CD8-positive, alpha-beta memory T cell (primary cell): ENCODE results near the gene PPFIA4. TPM values are rescaled to one million over a fixed set of nuclear protein-coding genes. Genes with fewer than 3 reads are reported as not detected.
"Not testable (repeated sequence)": the region's sequence is repeated elsewhere in the genome, so short reads cannot be mapped to it uniquely, and the experiment has no call there.

Source experiments
- CTCF ChIA-PET: fragments of 350-600 bp; sonication (Branson Sonifier 250); formaldehyde crosslinking; loops from one replicate; lab custom pipeline; 2021; ENCODE audit warnings: antibody characterized with exemption; lab: Charles Lee
- POLR2A ChIA-PET: fragments of 350-600 bp; sonication (Branson Sonifier 250); formaldehyde crosslinking; loops from one replicate; lab custom pipeline; 2021; ENCODE audit warnings: antibody characterized with exemption; lab: Charles Lee
- DNase-seq, 5 donors: peaks; one replicate each; pipeline versions ENCODE4 v3.0.0 to v3.0.0-alpha.2; 2020 to 2022; ENCODE audit warnings: mixed read lengths in 1 of 5
- H3K27ac ChIP-seq: one replicate; pipeline ENCODE4 v1.7.0; 2013; ENCODE audit warnings: low read depth, mild to moderate bottlenecking, low read length, moderate library complexity
- H3K27me3 ChIP-seq: 2 replicates; pipeline ENCODE4 v1.7.0; 2013; ENCODE audit warnings: low read length, mild to moderate bottlenecking; ENCODE audit not compliant: insufficient read depth, poor library complexity, severe bottlenecking
- H3K36me3 ChIP-seq: 2 replicates; pipeline ENCODE4 v1.7.0; 2013; ENCODE audit warnings: mild to moderate bottlenecking, low read length, moderate library complexity; ENCODE audit not compliant: insufficient read depth
- H3K4me1 ChIP-seq: 2 replicates; pipeline ENCODE4 v1.7.0; 2013; ENCODE audit warnings: mild to moderate bottlenecking, low read length, moderate library complexity; ENCODE audit not compliant: insufficient read depth
- H3K4me3 ChIP-seq: 2 replicates; pipeline ENCODE4 v1.7.0; 2013; ENCODE audit warnings: mild to moderate bottlenecking, low read length
- H3K9me3 ChIP-seq: 2 replicates; pipeline ENCODE4 v1.7.0; 2013; ENCODE audit warnings: mild to moderate bottlenecking, low read length
- H3K27ac Mint-ChIP-seq, 8 donors: one replicate each; pipeline ENCODE4 v1.8.0; 2020 to 2021; ENCODE audit warnings: mixed read lengths in 8 of 8, mild to moderate bottlenecking in 6 of 8, inconsistent platforms in 3 of 8, moderate library complexity in 3 of 8
- H3K27me3 Mint-ChIP-seq, 2 donors: one replicate each; pipeline ENCODE4 v1.8.0; 2020 to 2021; ENCODE audit warnings: mixed read lengths in 2 of 2, mild to moderate bottlenecking in 1 of 2, moderate library complexity in 1 of 2
- H3K36me3 Mint-ChIP-seq, 3 donors: one replicate each; pipeline ENCODE4 v1.8.0; 2020 to 2021; ENCODE audit warnings: mixed read lengths in 3 of 3, inconsistent platforms in 1 of 3, mild to moderate bottlenecking in 1 of 3
- H3K4me1 Mint-ChIP-seq, 3 donors: one replicate each; pipeline ENCODE4 v1.8.0; 2020 to 2021; ENCODE audit warnings: mixed read lengths in 3 of 3, inconsistent platforms in 1 of 3, mild to moderate bottlenecking in 1 of 3
- H3K4me3 Mint-ChIP-seq, 7 donors: one replicate each; pipeline ENCODE4 v1.8.0; 2020 to 2021; ENCODE audit warnings: mixed read lengths in 7 of 7, mild to moderate bottlenecking in 6 of 7, moderate library complexity in 4 of 7, inconsistent platforms in 2 of 7
- H3K9me3 Mint-ChIP-seq, 5 donors: one replicate each; pipeline ENCODE4 v1.8.0; 2020 to 2022; ENCODE audit warnings: mixed read lengths in 5 of 5, mild to moderate bottlenecking in 3 of 5, moderate library complexity in 2 of 5, inconsistent platforms in 1 of 5
- polyA plus RNA-seq: library from polyadenylated mRNA; unstranded; fragments of 300-500 nt; fragmentation: Illumina TruSeq; gene quantifications from one replicate; pipeline ENCODE4 v1.2.3, GENCODE V29; 2021
- total RNA-seq, 2 experiments: library from RNA; stranded (reverse); gene quantifications; one replicate each; pipeline ENCODE4 v1.2.3, GENCODE V29; 2021

Gene PPFIA4
- total RNA-seq (1 to 10 TPM; 1.2 to 1.5 TPM), polyA plus RNA-seq (not detected)

DNA sequence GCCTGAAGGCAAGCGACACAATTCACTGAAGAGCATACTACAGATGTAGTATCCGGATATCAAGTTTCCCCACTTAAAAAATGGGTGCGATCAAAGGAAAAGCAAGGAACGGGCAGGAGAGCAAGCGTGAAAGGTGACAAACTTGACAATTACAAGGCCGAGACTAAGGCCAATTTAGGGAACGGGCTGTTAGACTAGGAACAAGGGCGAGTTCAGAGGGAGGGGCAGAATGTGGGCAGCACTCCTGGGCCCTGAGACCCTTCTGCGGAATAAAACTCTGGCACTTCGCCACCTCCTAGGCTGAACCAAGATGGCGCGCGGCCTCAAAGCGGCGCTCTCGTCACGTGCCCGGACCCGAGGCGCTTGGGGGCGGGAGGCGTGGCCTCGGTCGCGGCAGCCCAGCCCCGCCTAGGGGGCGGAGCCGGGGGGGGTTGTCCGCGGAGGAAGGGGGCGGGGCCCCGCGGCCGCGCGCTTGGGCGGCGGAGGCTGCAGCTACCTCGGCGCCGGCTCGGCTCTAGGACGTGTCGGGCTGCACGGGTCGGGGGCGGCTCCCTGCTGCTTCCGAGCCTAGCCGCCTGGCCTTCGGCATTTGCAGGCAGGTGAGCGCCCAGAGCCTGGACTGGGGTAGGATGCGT lies at the start of gene PPFIA4:
PPFIA4 (plus strand) TSS at position 461 of the 635 bp plus-strand sequence. CDS start 12,518 bp downstream, outside the sequence.
- H3K27ac Mint-ChIP-seq: peak within 1 kb of the TSS; percentile 32 to 92 (median 85)
- ChIA-PET POLR2A (no interaction called here), CTCF (interaction anchor here (0.6 kb wide), 1 partner anchor 13 kb away, joined by 4 read pairs; no protein-coding TSS in a partner anchor)
- H3K36me3 Mint-ChIP-seq: peaks cover 0 to 30% (median 3%) of the 10 kb centered on the region in 3 donors
- Histone ChIP-seq H3K36me3 (peaks cover 17% of the 10 kb centered on the region), H3K27ac (peak within 1 kb of the TSS; percentile 58), H3K27me3 (no peaks in the 10 kb centered on the region), H3K4me3 (peak within 1 kb of the TSS; percentile 79), H3K4me1 (peaks cover 15% of the 10 kb centered on the region), H3K9me3 (no peaks in the 10 kb centered on the region)
- H3K4me3 Mint-ChIP-seq: peak within 1 kb of the TSS; percentile 72 to 85 (median 79)
- peak; percentile 79 to 86 (median 83) for DNase-seq
- no peaks in the 10 kb centered on the region for H3K9me3 Mint-ChIP-seq
- H3K4me1 Mint-ChIP-seq: peaks cover 7 to 18% (median 10%) of the 10 kb centered on the region in 3 donors
- peaks cover 0 to under 1% of the 10 kb centered on the region in 2 donors for H3K27me3 Mint-ChIP-seq

DNA sequence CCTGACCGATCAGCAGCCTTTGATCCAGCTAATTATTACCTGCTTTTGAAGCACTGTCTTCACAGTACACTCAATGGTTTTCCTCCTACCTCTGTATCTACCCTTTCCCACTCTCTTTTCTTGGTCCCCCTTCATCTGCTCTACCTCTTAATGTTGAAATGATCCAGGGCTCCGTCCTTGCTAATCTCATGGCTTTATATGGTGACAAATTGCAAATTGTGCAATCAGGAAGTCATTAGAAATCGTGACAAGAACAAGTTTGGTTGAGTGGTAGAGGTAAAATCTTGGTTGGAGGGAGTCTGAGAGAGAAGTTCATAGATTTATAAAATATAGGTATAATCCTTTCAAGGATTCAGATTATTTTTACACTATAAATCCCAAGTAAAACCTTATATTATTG lies 49.7 kb upstream of the PPFIA4 start:
- no peak for DNase-seq
- POLR2A ChIA-PET: no interaction called here
- Mint-ChIP-seq H3K4me3 (no peak overlapping the region), H3K4me1 (no peaks in the 10 kb centered on the region), H3K9me3 (no peaks in the 10 kb centered on the region), H3K27ac (no peak overlapping the region), H3K27me3 (peaks cover 24 to 35% of the 10 kb centered on the region in 2 donors), H3K36me3 (no peaks in the 10 kb centered on the region)
- H3K27ac ChIP-seq: no peak overlapping the region
- H3K4me3 ChIP-seq: no peak overlapping the region
- no peaks in the 10 kb centered on the region for H3K27me3 ChIP-seq
- CTCF ChIA-PET: no interaction called here
- no peaks in the 10 kb centered on the region for H3K9me3 ChIP-seq
- H3K4me1 ChIP-seq: no peaks in the 10 kb centered on the region
- H3K36me3 ChIP-seq: no peaks in the 10 kb centered on the region

GRCh38 chr1:202979459-202979858 lies 46.8 kb upstream of the PPFIA4 start:
- Mint-ChIP-seq H3K27me3 (peaks cover 26 to 35% of the 10 kb centered on the region in 2 donors), H3K27ac (no peak overlapping the region), H3K9me3 (no peaks in the 10 kb centered on the region), H3K4me3 (no peak overlapping the region), H3K4me1 (peaks cover 0 to 2% (median 0%) of the 10 kb centered on the region in 3 donors), H3K36me3 (no peaks in the 10 kb centered on the region)
- Histone ChIP-seq H3K9me3 (no peaks in the 10 kb centered on the region), H3K27me3 (no peaks in the 10 kb centered on the region), H3K4me3 (no peak overlapping the region), H3K4me1 (no peaks in the 10 kb centered on the region), H3K36me3 (no peaks in the 10 kb centered on the region), H3K27ac (no peak overlapping the region)
- POLR2A ChIA-PET: no interaction called here
- CTCF ChIA-PET: no interaction called here
- DNase-seq: no peak

- H3K36me3 ChIP-seq: no peaks in the 10 kb centered on the region
- Mint-ChIP-seq H3K27me3 (peaks cover 18 to 35% of the 10 kb centered on the region in 2 donors), H3K27ac (peak overlapping the region in 1 of 8 donors; percentile 19), H3K36me3 (no peaks in the 10 kb centered on the region), H3K4me1 (peaks cover 0 to 2% (median 0%) of the 10 kb centered on the region in 3 donors), H3K4me3 (no peak overlapping the region), H3K9me3 (no peaks in the 10 kb centered on the region)
- no peaks in the 10 kb centered on the region for H3K9me3 ChIP-seq
- no peaks in the 10 kb centered on the region for H3K27me3 ChIP-seq
- POLR2A ChIA-PET: interaction anchor here (0.7 kb wide), 1 partner anchor 38 kb away, joined by 4 read pairs; no protein-coding TSS in a partner anchor
- CTCF ChIA-PET: interaction anchor here (0.7 to 1.5 kb wide), 3 partner anchors 11 to 22 kb away, joined by 3 to 4 read pairs (median 3); no protein-coding TSS in a partner anchor
- no peak overlapping the region for H3K27ac ChIP-seq
- no peaks in the 10 kb centered on the region for H3K4me1 ChIP-seq
- no peak for DNase-seq
- H3K4me3 ChIP-seq: no peak overlapping the region
Measured at GRCh38 chr1:202981939-202982338, 44.4 kb upstream of the PPFIA4 start.

GRCh38 chr1:202982715-202983430 lies 43.4 kb upstream of the PPFIA4 start:
- POLR2A ChIA-PET: no interaction called here
- H3K27me3 Mint-ChIP-seq: peaks cover 17 to 31% of the 10 kb centered on the region in 2 donors

GRCh38 chr1:202986120-202986519 lies 40.2 kb upstream of the PPFIA4 start:
- H3K4me1 Mint-ChIP-seq, H3K27ac Mint-ChIP-seq, H3K4me1 ChIP-seq, CTCF ChIA-PET, H3K36me3 ChIP-seq, DNase-seq, H3K4me3 Mint-ChIP-seq, H3K4me3 ChIP-seq, H3K27me3 ChIP-seq, H3K27ac ChIP-seq, H3K9me3 Mint-ChIP-seq, H3K36me3 Mint-ChIP-seq, H3K9me3 ChIP-seq: not testable (repeated sequence)
- peaks cover 5 to 37% of the 10 kb centered on the region in 2 donors for H3K27me3 Mint-ChIP-seq
- POLR2A ChIA-PET: interaction anchor here (0.5 to 0.7 kb wide), 2 partner anchors 9 to 99 kb away, joined by 4 to 5 read pairs; no protein-coding TSS in a partner anchor

More at GRCh38 chr1:202982715-202983430, 43.4 kb upstream of the PPFIA4 start:
- H3K9me3 ChIP-seq: no peaks in the 10 kb centered on the region
- Mint-ChIP-seq H3K36me3 (no peaks in the 10 kb centered on the region), H3K4me3 (no peak overlapping the region), H3K27ac (no peak overlapping the region), H3K4me1 (peaks cover 0 to 2% (median 0%) of the 10 kb centered on the region in 3 donors), H3K9me3 (no peaks in the 10 kb centered on the region)
- no peaks in the 10 kb centered on the region for H3K27me3 ChIP-seq
- CTCF ChIA-PET: interaction anchor here (1.3 kb wide), 1 partner anchor 13 kb away, joined by 4 read pairs; no protein-coding TSS in a partner anchor
- H3K36me3 ChIP-seq: no peaks in the 10 kb centered on the region
- H3K4me1 ChIP-seq: no peaks in the 10 kb centered on the region
- no peak overlapping the region for H3K27ac ChIP-seq
- no peak overlapping the region for H3K4me3 ChIP-seq
- no peak for DNase-seq

DNA sequence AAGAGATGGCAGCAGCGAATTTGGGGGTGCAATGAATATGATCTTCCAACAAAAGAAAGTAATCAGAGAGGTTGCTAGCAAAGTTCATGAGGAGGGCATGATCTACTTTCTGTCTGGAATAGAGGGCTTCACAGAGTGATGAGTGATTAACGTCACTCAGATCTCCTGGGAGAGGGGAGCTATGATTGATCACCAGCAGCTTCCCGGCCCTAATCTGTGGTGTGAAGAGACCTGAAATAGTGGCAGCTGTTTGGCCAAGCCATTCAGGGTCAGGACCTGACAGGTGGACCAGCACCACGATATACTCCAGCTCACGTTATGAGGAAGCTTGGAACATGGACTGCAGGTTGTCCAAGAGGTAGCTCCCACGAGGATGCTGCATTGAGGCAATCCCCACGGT lies 39.0 kb upstream of the PPFIA4 start:
- peak overlapping the region in 1 of 8 donors; percentile 26 for H3K27ac Mint-ChIP-seq
- POLR2A ChIA-PET: no interaction called here
- no peaks in the 10 kb centered on the region for H3K4me1 ChIP-seq
- no peaks in the 10 kb centered on the region for H3K4me1 Mint-ChIP-seq
- H3K4me3 ChIP-seq: no peak overlapping the region
- no peaks in the 10 kb centered on the region for H3K27me3 ChIP-seq
- no peak overlapping the region for H3K4me3 Mint-ChIP-seq
- H3K36me3 ChIP-seq: no peaks in the 10 kb centered on the region
- peaks cover 15 to 48% of the 10 kb centered on the region in 2 donors for H3K27me3 Mint-ChIP-seq
- H3K36me3 Mint-ChIP-seq: peaks cover 0 to 6% (median 0%) of the 10 kb centered on the region in 3 donors
- peaks cover 0 to 3% (median 0%) of the 10 kb centered on the region in 5 donors for H3K9me3 Mint-ChIP-seq
- no peak overlapping the region for H3K27ac ChIP-seq
- no peaks in the 10 kb centered on the region for H3K9me3 ChIP-seq
- CTCF ChIA-PET: interaction anchor here (2.8 kb wide), 1 partner anchor 12 kb away, joined by 9 read pairs; no protein-coding TSS in a partner anchor
- no peak for DNase-seq
